GM13977 (cell line): Measurements from ENCODE around the gene WBP2.

Experiments used
- DNase-seq: peaks from one replicate; pipeline ENCODE4 v3.0.0; 2012; ENCODE audit warnings: low spot score
- CTCF ChIP-seq: IDR thresholded peaks from 2 replicates; pipeline ENCODE4 v1.5.1; 2012; ENCODE audit warnings: mild to moderate bottlenecking, control low read depth; ENCODE audit not compliant: insufficient read depth; ENCODE audit errors: extremely low read depth, missing control alignments
- in situ Hi-C: fragments of 300-500 bp; cut with MboI; formaldehyde crosslinking; loops from one replicate; pipeline ENCODE4 v1.12.0; 2022; ENCODE audit warnings: low sequenced_read_pairs, low pct_unique_long_range_greater_than_20kb, mixed read lengths, inconsistent platforms; ENCODE audit not compliant: unreplicated experiment

WBP2 gene

GRCh38 chr17:75826561-75827307, 28.4 kb downstream of the WBP2 start:
- no peak for TF ChIP-seq CTCF
- DNase-seq = peak; percentile 36
- in situ Hi-C loops = no loop called here

GRCh38 chr17:75825748-75826370, 29.3 kb downstream of the WBP2 start:
- TF ChIP-seq CTCF = no peak
- in situ Hi-C loops = no loop called here
- no peak for DNase-seq

GRCh38 chr17:75825149-75825552, 30.0 kb downstream of the WBP2 start:
- TF ChIP-seq CTCF = no peak
- in situ Hi-C loops = no loop called here
- no peak for DNase-seq

- DNase-seq = no peak
- TF ChIP-seq CTCF = no peak
- in situ Hi-C loops = no loop called here
These were observed 30.5 kb downstream of the WBP2 start for GRCh38 chr17:75824666-75825065.

DNA sequence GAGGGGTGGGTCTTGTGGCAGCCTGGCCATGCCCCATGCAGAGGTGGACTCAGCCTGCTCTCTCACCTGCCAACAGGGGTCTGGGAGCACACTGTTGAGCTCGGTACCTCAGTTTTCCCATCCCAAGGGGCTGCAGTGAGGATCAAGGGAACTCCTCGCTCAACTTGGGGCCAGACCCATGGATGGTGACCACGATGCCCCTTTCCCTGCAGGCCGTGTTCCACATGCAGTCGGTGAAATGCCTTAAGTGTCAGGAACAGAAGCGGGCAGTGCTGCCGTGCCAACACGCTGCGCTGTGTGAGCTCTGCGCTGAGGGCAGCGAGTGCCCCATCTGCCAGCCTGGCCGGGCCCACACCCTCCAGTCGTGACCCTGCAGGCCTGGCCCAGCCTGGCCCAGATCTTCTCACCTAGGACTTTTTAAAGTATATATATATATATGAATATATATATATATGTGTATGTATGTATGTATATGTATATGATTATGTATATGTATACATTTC, 31.0 kb downstream of the WBP2 start:
- no peak for TF ChIP-seq CTCF
- in situ Hi-C loops = no loop called here
- DNase-seq = no peak

DNA sequence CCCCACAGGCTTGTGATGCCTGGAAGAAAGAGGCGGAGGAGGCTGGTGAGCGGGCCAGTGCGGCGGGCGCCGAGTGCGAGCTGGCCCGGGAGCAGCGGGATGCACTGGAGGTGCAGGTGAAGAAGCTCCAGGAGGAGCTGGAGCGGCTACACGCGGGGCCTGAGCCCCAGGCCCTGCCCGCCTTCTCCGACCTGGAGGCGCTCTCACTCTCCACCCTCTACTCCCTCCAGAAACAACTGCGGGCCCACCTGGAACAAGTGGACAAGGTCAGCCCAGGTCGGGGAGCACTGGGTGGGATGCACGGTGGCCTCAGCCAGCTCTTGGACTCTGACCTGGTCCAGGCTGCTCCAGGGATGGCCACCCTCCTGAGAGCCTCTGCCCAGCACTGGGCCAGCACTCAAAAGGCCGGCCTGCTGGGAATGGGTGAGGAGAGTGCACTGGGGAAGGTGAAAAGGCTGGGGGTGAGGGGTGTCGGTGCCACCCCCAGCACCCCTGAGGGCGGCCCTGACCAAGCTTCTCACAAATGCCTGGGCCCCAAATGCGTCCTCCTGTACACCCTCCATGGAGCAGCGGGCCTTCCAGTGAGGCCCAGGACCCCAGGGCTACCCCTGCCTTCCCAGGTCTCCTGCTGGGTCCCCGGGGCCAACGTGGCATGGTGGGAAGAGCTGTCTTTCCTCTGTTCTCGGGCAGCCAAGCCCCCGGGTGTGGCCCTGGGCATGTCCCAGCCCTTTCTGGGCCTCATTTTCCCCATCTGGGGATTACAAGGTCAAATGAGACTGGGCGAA, 31.7 kb downstream of the WBP2 start:
- in situ Hi-C loops = no loop called here
- no peak for DNase-seq
- TF ChIP-seq CTCF = no peak
